Activated CD8-positive, alpha-beta T cell treated with anti-CD3 and anti-CD28 coated beads, Interleukin-2, amount 10 ng/mL, durations not matched to agents 7 days and 5 days (primary cell): ENCODE measurements around the gene DHX32. TPM values are rescaled to one million over a fixed set of nuclear protein-coding genes. Genes with fewer than 3 reads are reported as not detected.
A peak's percentile ranks its signal among the peaks of the same experiment; 100 is the strongest.
"Not testable (repeated sequence)": the region's sequence is repeated elsewhere in the genome, so short reads cannot be mapped to it uniquely, and the experiment has no call there.

Experiments
- ATAC-seq: fragments of 150-1000 bp; cut with Tn5 transposase; one replicate; pipeline ENCODE4 v1.10.0; 2021; ENCODE audit warnings: moderate library complexity
- CTCF ChIA-PET: fragments of 350-600 bp; sonication (Branson Sonifier 250); formaldehyde crosslinking; loops from one replicate; lab custom pipeline; 2021; ENCODE audit warnings: antibody characterized with exemption; lab: Charles Lee
- POLR2A ChIA-PET: fragments of 350-600 bp; sonication (Branson Sonifier 250); formaldehyde crosslinking; loops from one replicate; lab custom pipeline; 2021; ENCODE audit warnings: antibody characterized with exemption; lab: Charles Lee
- DNase-seq: peaks from one replicate; pipeline ENCODE4 v3.0.0-alpha.2; 2020
- H3K27ac Mint-ChIP-seq: one replicate; pipeline ENCODE4 v1.8.0; 2021; ENCODE audit warnings: mild to moderate bottlenecking, mixed read lengths
- H3K27me3 Mint-ChIP-seq: one replicate; pipeline ENCODE4 v1.8.0; 2021; ENCODE audit warnings: low read depth, mixed read lengths
- H3K36me3 Mint-ChIP-seq: one replicate; pipeline ENCODE4 v1.8.0; 2021; ENCODE audit warnings: low read depth, mixed read lengths
- H3K4me1 Mint-ChIP-seq: one replicate; pipeline ENCODE4 v1.8.0; 2021; ENCODE audit warnings: low read depth, mixed read lengths
- H3K4me3 Mint-ChIP-seq: one replicate; pipeline ENCODE4 v1.8.0; 2021; ENCODE audit warnings: mild to moderate bottlenecking, mixed read lengths
- H3K9me3 Mint-ChIP-seq: one replicate; pipeline ENCODE4 v1.8.0; 2022; ENCODE audit warnings: mixed read lengths; ENCODE audit not compliant: insufficient read depth
- total RNA-seq, 2 experiments: library from RNA; stranded (reverse); gene quantifications; one replicate each; pipeline ENCODE4 v1.2.3, GENCODE V29; 2021

DHX32 gene
- total RNA-seq, 2 experiments from 2014 or later: 14.0 to 14.2 TPM

GRCh38 chr10:125889441-125889840 is 8.3 kb upstream of the DHX32 start:
- H3K4me1 Mint-ChIP-seq, ATAC-seq, H3K4me3 Mint-ChIP-seq, H3K36me3 Mint-ChIP-seq, POLR2A ChIA-PET, DNase-seq, H3K27ac Mint-ChIP-seq, H3K27me3 Mint-ChIP-seq, H3K9me3 Mint-ChIP-seq, CTCF ChIA-PET: not testable (repeated sequence)

GRCh38 chr10:125886914-125887512 is 5.9 kb upstream of the DHX32 start:
- H3K27me3 Mint-ChIP-seq: no peaks in the 10 kb centered on the region
- peaks cover 4% of the 10 kb centered on the region for H3K36me3 Mint-ChIP-seq
- ChIA-PET POLR2A (no interaction called here), CTCF (no interaction called here)
- H3K4me1 Mint-ChIP-seq: no peaks in the 10 kb centered on the region
- no peaks in the 10 kb centered on the region for H3K9me3 Mint-ChIP-seq
- DNase-seq (no peak), ATAC-seq (no peak)
- H3K27ac Mint-ChIP-seq: no peak overlapping the region
- H3K4me3 Mint-ChIP-seq: no peak overlapping the region

- ATAC-seq (no peak), DNase-seq (no peak)
- Mint-ChIP-seq H3K4me1 (no peaks in the 10 kb centered on the region), H3K36me3 (peaks cover 10% of the 10 kb centered on the region), H3K9me3 (no peaks in the 10 kb centered on the region), H3K27me3 (no peaks in the 10 kb centered on the region), H3K4me3 (no peak overlapping the region), H3K27ac (no peak overlapping the region)
- ChIA-PET POLR2A (no interaction called here), CTCF (interaction anchor here (2.1 kb wide), 1 partner anchor 14 kb away, joined by 8 read pairs; no protein-coding TSS in a partner anchor)
These were observed 2.1 kb upstream of the DHX32 start for GRCh38 chr10:125883211-125883610.

- Mint-ChIP-seq H3K36me3 (peaks cover 13% of the 10 kb centered on the region), H3K4me3 (no peak overlapping the region), H3K9me3 (no peaks in the 10 kb centered on the region), H3K27me3 (no peaks in the 10 kb centered on the region), H3K4me1 (no peaks in the 10 kb centered on the region), H3K27ac (no peak overlapping the region)
- ChIA-PET POLR2A (no interaction called here), CTCF (interaction anchor here (1.4 to 1.8 kb wide), 2 partner anchors 14 to 867 kb away, joined by 3 to 8 read pairs; no protein-coding TSS in a partner anchor)
- no peak for ATAC-seq
- no peak for DNase-seq
These were observed 1.5 kb upstream of the DHX32 start for GRCh38 chr10:125882596-125882995.

GRCh38 chr10:125880719-125881118 is 373 bp downstream of the DHX32 start:
- ChIA-PET POLR2A (no interaction called here), CTCF (no interaction called here)
- DNase-seq (no peak), ATAC-seq (no peak)
- Mint-ChIP-seq H3K9me3 (peaks cover 7% of the 10 kb centered on the region), H3K27ac (no peak overlapping the region), H3K4me1 (no peaks in the 10 kb centered on the region), H3K27me3 (no peaks in the 10 kb centered on the region), H3K36me3 (peaks cover 24% of the 10 kb centered on the region), H3K4me3 (no peak overlapping the region)

- H3K9me3 Mint-ChIP-seq: peaks cover 7% of the 10 kb centered on the region
- no peak for ATAC-seq
- no peak overlapping the region for H3K4me3 Mint-ChIP-seq
- H3K4me1 Mint-ChIP-seq: no peaks in the 10 kb centered on the region
- ChIA-PET CTCF (interaction anchor here (1.1 kb wide), 1 partner anchor 10 kb away, joined by 3 read pairs; no protein-coding TSS in a partner anchor), POLR2A (no interaction called here)
- no peak overlapping the region for H3K27ac Mint-ChIP-seq
- no peak for DNase-seq
- H3K27me3 Mint-ChIP-seq: no peaks in the 10 kb centered on the region
- peaks cover 34% of the 10 kb centered on the region for H3K36me3 Mint-ChIP-seq
These were observed 1.9 kb downstream of the DHX32 start for GRCh38 chr10:125878957-125879835.

GRCh38 chr10:125871338-125871737 is 9.8 kb downstream of the DHX32 start:
- Mint-ChIP-seq H3K27ac (no peak overlapping the region), H3K9me3 (peaks cover 4% of the 10 kb centered on the region), H3K36me3 (peaks cover 16% of the 10 kb centered on the region), H3K4me3 (no peak overlapping the region), H3K27me3 (no peaks in the 10 kb centered on the region), H3K4me1 (no peaks in the 10 kb centered on the region)
- CTCF ChIA-PET: no interaction called here
- POLR2A ChIA-PET: no interaction called here
- no peak for DNase-seq
- no peak for ATAC-seq

GRCh38 chr10:125868372-125868975 is 12.6 kb downstream of the DHX32 start:
- DNase-seq (peak; percentile 33), ATAC-seq (no peak)
- Mint-ChIP-seq H3K9me3 (no peaks in the 10 kb centered on the region), H3K27me3 (no peaks in the 10 kb centered on the region), H3K27ac (no peak overlapping the region), H3K36me3 (no peaks in the 10 kb centered on the region), H3K4me1 (no peaks in the 10 kb centered on the region), H3K4me3 (no peak overlapping the region)
- ChIA-PET POLR2A (no interaction called here), CTCF (interaction anchor here (0.7 to 2.1 kb wide), 10 partner anchors 9 to 40 kb away, joined by 3 to 8 read pairs (median 4); partner anchors contain the start of gene FANK1)

- CTCF ChIA-PET: no interaction called here
- Mint-ChIP-seq H3K27me3 (no peaks in the 10 kb centered on the region), H3K9me3 (no peaks in the 10 kb centered on the region), H3K27ac (no peak overlapping the region), H3K36me3 (no peaks in the 10 kb centered on the region), H3K4me3 (no peak overlapping the region), H3K4me1 (no peaks in the 10 kb centered on the region)
- ATAC-seq (no peak), DNase-seq (no peak)
- POLR2A ChIA-PET: no interaction called here
These were observed 14.6 kb downstream of the DHX32 start for GRCh38 chr10:125866421-125867029.

GRCh38 chr10:125865120-125865519 is 16.0 kb downstream of the DHX32 start:
- DNase-seq (no peak), ATAC-seq (no peak)
- POLR2A ChIA-PET: no interaction called here
- Mint-ChIP-seq H3K4me1 (no peaks in the 10 kb centered on the region), H3K27ac (no peak overlapping the region), H3K4me3 (no peak overlapping the region), H3K36me3 (no peaks in the 10 kb centered on the region), H3K27me3 (no peaks in the 10 kb centered on the region), H3K9me3 (no peaks in the 10 kb centered on the region)
- CTCF ChIA-PET: interaction anchor here (0.9 to 1.2 kb wide), 2 partner anchors 10 to 21 kb away, joined by 3 read pairs; no protein-coding TSS in a partner anchor

- H3K27ac Mint-ChIP-seq: no peak overlapping the region
- POLR2A ChIA-PET: no interaction called here
These were observed 21.8 kb downstream of the DHX32 start for GRCh38 chr10:125859128-125859817.

More at GRCh38 chr10:125859128-125859817, 21.8 kb downstream of the DHX32 start:
- no peak overlapping the region for H3K4me3 Mint-ChIP-seq
- no peaks in the 10 kb centered on the region for H3K9me3 Mint-ChIP-seq
- DNase-seq (no peak), ATAC-seq (no peak)
- H3K27me3 Mint-ChIP-seq: no peaks in the 10 kb centered on the region
- no peaks in the 10 kb centered on the region for H3K4me1 Mint-ChIP-seq
- CTCF ChIA-PET: interaction anchor here (2.2 kb wide), 1 partner anchor 9 kb away, joined by 7 read pairs; no protein-coding TSS in a partner anchor
- peaks cover 3% of the 10 kb centered on the region for H3K36me3 Mint-ChIP-seq
